Measurements from ENCODE around the gene C10orf143. TPM values are rescaled to one million over a fixed set of nuclear protein-coding genes. Genes with fewer than 3 reads are reported as not detected.

The C10orf143 gene
- total RNA-seq, 2 experiments from 2014 or later, result 4.3 to 5.8 TPM

DNA sequence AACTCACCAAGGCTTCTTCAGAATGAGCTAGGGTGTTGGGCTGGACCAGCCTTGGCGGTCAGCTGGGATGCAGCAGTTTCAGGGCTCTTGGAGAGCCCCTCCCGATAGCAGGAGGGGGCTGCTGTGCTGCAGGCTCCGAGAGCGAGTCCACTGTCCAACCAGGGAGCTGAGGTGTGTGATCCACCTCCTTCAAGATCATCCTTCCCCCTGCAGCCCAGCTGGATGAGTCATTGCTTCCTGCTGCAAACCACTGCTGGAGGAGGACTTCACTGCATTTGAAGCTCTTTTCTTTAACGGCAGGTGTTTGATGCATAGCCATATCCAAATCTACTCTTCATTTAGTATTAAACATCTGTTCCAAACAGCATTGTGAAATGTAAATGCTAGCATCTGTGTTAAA is 92.4 kb downstream of the C10orf143 start:
- H3K4me3 Mint-ChIP-seq, result no peak overlapping the region
- H3K36me3 Mint-ChIP-seq (ENCODE audit: low read depth), result no peaks in the 10 kb centered on the region
- H3K9me3 ChIP-seq (ENCODE audit: control insufficient read depth in 1 of 2, insufficient read depth in 1 of 2, low read length in 2 of 2), result peaks cover 0 to 9% of the 10 kb centered on the region in 2 experiments
- no peak overlapping the region for H3K4me3 ChIP-seq (ENCODE audit: low read length)
- POLR2A ChIA-PET, result no interaction called here
- H3K4me1 Mint-ChIP-seq (ENCODE audit: low read depth), result no peaks in the 10 kb centered on the region
- H3K27ac Mint-ChIP-seq, result no peak overlapping the region
- H3K4me1 ChIP-seq (ENCODE audit: insufficient read depth, low read length), result no peaks in the 10 kb centered on the region
- CTCF ChIA-PET, result no interaction called here
- TF ChIP-seq, protein P1, sequence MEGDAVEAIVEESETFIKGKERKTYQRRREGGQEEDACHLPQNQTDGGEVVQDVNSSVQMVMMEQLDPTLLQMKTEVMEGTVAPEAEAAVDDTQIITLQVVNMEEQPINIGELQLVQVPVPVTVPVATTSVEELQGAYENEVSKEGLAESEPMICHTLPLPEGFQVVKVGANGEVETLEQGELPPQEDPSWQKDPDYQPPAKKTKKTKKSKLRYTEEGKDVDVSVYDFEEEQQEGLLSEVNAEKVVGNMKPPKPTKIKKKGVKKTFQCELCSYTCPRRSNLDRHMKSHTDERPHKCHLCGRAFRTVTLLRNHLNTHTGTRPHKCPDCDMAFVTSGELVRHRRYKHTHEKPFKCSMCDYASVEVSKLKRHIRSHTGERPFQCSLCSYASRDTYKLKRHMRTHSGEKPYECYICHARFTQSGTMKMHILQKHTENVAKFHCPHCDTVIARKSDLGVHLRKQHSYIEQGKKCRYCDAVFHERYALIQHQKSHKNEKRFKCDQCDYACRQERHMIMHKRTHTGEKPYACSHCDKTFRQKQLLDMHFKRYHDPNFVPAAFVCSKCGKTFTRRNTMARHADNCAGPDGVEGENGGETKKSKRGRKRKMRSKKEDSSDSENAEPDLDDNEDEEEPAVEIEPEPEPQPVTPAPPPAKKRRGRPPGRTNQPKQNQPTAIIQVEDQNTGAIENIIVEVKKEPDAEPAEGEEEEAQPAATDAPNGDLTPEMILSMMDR (IDR thresholded peaks at IDR 0.05), result no peak
- H3K27me3 Mint-ChIP-seq, result no peaks in the 10 kb centered on the region
- no peak for ATAC-seq (ENCODE audit: poor library complexity)
- DNase-seq, result no peak
- no peaks in the 10 kb centered on the region for H3K27me3 ChIP-seq (ENCODE audit: control insufficient read depth in 1 of 2, insufficient read depth in 2 of 2, low read length in 2 of 2)
- H3K36me3 ChIP-seq (ENCODE audit: insufficient read depth, low read length), result no peaks in the 10 kb centered on the region
- no peak overlapping the region for H3K27ac ChIP-seq (ENCODE audit: low read depth in 1 of 2, low read length in 2 of 2)
- intact Hi-C loops (cut with DNase I, micrococcal nuclease), result no loop called here
- H3K9me3 Mint-ChIP-seq, result no peaks in the 10 kb centered on the region

DNA sequence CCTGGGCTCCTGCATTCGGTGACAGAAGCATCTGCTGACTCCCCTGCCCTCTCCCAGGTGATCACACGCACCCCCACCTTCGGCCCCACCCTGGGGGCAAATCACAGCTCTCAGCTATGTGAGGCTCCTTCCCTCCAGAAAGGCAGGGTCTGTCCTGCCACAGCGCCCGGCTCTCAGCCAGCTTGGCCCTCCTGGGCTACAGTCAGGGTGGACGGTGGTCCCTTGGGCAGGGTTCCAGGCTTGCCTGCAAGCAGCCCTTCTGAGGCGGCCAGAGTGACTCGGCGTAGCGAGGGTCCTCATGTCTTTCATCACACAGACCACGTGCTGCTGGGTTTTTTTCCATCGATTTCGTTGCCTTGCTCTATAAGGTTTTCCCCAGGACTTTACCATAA is 93.0 kb downstream of the C10orf143 start:
- no peak overlapping the region for H3K27ac Mint-ChIP-seq
- no peak overlapping the region for H3K4me3 Mint-ChIP-seq
- TF ChIP-seq, protein P1 (IDR thresholded peaks at IDR 0.05), result no peak
- ATAC-seq (ENCODE audit: poor library complexity) (no peak), DNase-seq (no peak)
- H3K4me3 ChIP-seq (ENCODE audit: low read length), result no peak overlapping the region
- H3K4me1 Mint-ChIP-seq (ENCODE audit: low read depth), result no peaks in the 10 kb centered on the region
- no peak overlapping the region for H3K27ac ChIP-seq (ENCODE audit: low read depth in 1 of 2, low read length in 2 of 2)
- intact Hi-C loops (cut with DNase I, micrococcal nuclease), result no loop called here
- ChIA-PET POLR2A (no interaction called here), CTCF (no interaction called here)
- no peaks in the 10 kb centered on the region for H3K27me3 ChIP-seq (ENCODE audit: control insufficient read depth in 1 of 2, insufficient read depth in 2 of 2, low read length in 2 of 2)
- H3K36me3 ChIP-seq (ENCODE audit: insufficient read depth, low read length), result no peaks in the 10 kb centered on the region
- H3K27me3 Mint-ChIP-seq, result no peaks in the 10 kb centered on the region
- peaks cover 0 to 9% of the 10 kb centered on the region in 2 experiments for H3K9me3 ChIP-seq (ENCODE audit: control insufficient read depth in 1 of 2, insufficient read depth in 1 of 2, low read length in 2 of 2)
- H3K9me3 Mint-ChIP-seq, result no peaks in the 10 kb centered on the region
- no peaks in the 10 kb centered on the region for H3K4me1 ChIP-seq (ENCODE audit: insufficient read depth, low read length)
- no peaks in the 10 kb centered on the region for H3K36me3 Mint-ChIP-seq (ENCODE audit: low read depth)

DNA sequence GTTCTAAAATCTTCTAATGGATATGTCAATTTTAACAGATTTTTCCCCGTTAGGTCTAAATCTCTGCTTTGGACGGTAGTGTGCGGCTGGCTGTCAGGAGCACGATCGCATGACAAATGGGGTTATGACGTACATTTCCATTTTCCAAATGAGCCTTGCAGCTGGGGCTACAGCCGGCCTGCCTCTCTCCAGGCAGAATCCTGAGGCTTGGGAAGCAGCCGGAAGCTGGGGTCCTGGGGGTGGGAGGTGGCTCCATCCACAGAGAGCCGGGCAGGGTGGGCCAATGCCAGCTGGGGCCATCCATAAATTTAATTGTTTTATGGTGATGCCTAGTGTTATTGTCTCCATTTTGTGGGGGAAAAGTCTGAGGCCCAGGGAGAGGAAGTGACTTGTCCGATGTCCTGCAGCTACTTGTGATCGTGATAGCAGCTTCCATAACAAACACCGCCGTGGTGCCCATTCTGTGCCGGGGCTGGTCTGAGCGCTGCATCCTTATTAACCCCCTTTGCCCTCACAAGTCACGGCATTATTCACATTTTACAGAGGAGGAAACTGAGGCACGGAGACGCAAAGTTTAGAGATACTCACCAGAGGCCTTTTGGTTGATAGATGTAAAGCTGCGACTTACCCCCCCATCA is 93.5 kb downstream of the C10orf143 start:
- CTCF ChIA-PET, result no interaction called here
- no peaks in the 10 kb centered on the region for H3K27me3 ChIP-seq (ENCODE audit: control insufficient read depth in 1 of 2, insufficient read depth in 2 of 2, low read length in 2 of 2)
- Mint-ChIP-seq H3K27ac (no peak overlapping the region), H3K27me3 (no peaks in the 10 kb centered on the region), H3K9me3 (no peaks in the 10 kb centered on the region), H3K4me3 (no peak overlapping the region), H3K36me3 (ENCODE audit: low read depth) (no peaks in the 10 kb centered on the region), H3K4me1 (ENCODE audit: low read depth) (no peaks in the 10 kb centered on the region)
- peaks cover 0 to 9% of the 10 kb centered on the region in 2 experiments for H3K9me3 ChIP-seq (ENCODE audit: control insufficient read depth in 1 of 2, insufficient read depth in 1 of 2, low read length in 2 of 2)
- H3K36me3 ChIP-seq (ENCODE audit: insufficient read depth, low read length), result no peaks in the 10 kb centered on the region
- H3K4me1 ChIP-seq (ENCODE audit: insufficient read depth, low read length), result no peaks in the 10 kb centered on the region
- TF ChIP-seq, protein P1 (IDR thresholded peaks at IDR 0.05), result no peak
- intact Hi-C loops (cut with DNase I, micrococcal nuclease), result no loop called here
- no peak for DNase-seq
- POLR2A ChIA-PET, result no interaction called here
- no peak overlapping the region for H3K4me3 ChIP-seq (ENCODE audit: low read length)
- no peak overlapping the region for H3K27ac ChIP-seq (ENCODE audit: low read depth in 1 of 2, low read length in 2 of 2)
- ATAC-seq (ENCODE audit: poor library complexity), result no peak
